Central memory CD4-positive, alpha-beta T cell (primary cell): ENCODE results near the gene MAD1L1.
A peak's percentile ranks its signal among the peaks of the same experiment; 100 is the strongest.

ENCODE experiments used
- DNase-seq: peaks from one replicate; pipeline ENCODE4 v3.0.0; 2022

The MAD1L1 gene

DNA sequence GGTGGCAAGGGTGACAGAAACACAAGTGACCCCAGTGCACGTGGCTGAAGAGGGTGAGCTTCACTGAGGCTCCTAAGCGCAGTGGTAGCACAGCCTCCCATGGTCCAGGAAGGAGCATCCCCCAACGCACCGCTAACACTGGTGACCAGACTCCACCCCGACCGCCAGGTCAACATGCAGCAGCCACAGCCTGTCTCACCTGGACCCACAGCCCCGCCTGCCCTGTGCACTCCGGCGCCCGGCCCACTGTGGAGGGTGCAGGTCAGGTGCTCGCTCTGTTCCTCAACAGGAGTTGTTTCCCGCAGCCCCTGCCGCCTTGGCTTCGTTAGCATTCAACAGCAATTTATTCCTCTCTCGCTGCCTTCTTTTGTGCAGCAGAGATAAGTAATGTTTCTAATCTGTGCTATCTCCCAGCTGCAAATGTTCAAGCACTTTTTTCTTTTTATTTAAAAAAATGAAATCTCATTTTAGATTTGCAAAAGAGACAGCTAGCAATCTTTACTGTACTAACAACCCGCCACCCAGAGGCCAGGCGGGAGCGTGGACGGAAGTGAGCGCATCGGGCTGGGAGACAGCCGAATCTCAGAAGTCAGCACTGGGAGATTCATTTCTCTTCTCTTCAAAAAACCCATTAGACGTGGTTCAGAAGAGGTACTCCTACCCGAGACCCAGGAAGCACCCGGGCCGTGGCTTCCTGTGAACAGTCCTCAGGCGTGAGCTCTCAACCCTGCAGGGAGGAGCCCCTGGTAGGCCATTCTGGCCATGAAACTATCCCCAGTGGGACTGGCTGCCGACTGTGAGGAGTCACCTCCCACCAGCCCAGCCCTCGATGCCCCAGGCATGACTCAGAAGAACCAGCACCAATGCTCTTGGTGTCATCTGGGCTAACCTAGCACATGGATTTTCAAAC is 133.4 kb downstream of the MAD1L1 start:
- peak; percentile 8 for DNase-seq

DNA sequence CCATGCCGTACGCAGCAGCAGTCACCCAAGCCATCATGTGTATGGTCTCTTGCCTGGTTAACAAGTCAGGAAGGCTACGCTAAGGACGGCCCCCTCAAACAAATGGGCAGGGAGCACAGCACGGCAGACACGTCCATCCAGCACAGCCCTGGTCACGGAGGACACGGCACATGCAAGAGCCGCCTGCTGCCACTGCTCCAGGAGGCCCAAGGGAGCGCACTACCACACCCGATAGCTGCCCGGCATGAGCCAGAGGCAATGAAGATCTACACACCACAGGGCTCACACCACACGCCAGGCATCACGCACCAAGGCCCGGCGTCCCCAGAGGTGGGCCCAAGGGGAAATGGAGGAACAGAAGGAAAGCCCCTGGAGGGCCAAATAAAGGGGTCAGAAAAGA is 134.2 kb downstream of the MAD1L1 start:
- DNase-seq = no peak

DNA sequence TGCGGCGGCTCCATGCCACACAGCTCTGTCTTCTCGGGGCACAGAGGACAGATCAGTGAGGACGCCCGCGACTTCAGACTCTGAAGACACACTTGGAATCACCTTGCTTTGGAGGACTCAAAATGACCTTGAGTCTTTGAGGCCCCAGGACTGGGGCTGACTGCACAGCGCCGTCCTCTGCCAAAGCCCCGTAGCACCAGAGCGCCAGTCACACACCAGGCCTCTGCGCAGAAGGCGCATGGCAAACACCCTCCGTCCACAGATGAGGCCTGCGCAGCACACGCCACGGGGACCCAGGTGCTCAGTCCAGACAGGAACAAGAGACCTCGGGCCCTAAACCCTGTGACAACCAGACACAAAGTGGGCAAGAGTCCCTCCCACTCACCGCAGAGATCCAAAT is 134.7 kb downstream of the MAD1L1 start:
- no peak for DNase-seq

DNA sequence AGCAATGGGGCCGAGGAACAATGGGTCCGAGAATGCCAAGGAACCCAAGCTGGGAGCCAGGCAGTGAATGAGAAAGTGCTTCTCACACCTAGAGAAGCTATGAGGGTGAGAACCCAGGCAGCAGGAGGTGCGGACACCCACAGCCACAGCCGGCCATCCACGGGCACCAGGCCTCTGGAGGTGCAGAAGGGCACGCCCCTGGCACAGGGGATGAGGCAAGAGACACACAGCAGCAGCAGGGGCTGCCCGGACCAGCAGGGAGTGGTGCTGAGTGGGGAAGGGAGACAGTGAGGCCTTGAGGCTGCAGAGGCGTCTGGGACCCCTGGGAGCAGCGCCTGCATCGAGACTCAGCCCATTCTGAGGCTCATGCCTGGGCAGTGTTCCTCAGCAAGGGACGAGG is 135.3 kb downstream of the MAD1L1 start:
- DNase-seq = no peak

DNA sequence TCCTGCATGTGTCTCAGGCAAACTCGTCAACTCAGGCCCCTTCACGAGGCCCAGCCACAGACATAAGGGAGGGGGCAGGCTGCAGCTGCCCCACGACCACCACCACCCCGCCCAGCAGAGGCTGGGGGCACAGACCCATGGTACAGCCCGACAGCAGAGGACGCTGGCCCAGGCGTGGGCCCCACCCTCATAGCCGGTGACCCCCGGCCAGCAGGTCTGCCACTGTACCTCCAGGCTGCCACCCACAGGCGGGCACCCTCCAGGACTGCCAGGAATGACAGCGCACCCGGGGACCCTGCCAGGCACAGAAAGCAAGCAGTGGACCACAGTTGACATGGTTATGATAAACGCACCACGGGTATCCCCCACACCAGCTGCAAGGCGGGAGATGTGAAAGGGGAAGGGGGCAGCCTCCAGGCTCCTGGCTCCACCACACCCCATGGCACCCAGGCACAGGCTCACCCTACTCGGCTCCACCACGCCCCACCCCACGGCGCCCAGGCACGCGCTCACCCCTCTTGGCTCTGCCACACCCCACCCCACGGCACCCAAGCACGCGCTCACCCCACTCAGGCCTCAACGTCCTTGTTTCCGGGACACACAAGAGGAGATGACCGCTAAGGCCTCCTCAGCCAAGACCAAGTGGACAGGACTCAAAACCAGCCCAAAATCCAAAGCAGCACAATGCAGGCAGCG is 135.9 kb downstream of the MAD1L1 start:
- DNase-seq = no peak

DNA sequence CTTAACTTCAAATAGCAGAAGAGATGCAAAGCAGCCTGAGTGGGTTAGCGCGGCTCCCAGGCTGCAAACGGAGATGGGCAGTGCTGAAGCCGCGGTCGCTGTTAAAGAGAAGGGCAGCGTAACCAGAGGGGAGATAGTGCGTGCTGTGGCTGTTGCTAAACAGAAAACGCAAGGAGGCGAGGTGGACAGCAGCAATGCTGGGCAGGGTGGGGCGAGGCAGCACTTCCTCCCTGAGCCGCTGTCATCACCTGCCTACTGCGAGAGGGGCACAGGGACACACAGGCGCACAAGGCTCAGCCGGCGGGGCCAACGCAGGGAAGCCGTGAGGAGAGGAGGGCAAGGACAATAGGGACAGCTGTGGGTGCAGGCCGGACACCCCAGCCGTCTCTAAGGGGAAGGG is 137.3 kb downstream of the MAD1L1 start:
- no peak for DNase-seq

DNA sequence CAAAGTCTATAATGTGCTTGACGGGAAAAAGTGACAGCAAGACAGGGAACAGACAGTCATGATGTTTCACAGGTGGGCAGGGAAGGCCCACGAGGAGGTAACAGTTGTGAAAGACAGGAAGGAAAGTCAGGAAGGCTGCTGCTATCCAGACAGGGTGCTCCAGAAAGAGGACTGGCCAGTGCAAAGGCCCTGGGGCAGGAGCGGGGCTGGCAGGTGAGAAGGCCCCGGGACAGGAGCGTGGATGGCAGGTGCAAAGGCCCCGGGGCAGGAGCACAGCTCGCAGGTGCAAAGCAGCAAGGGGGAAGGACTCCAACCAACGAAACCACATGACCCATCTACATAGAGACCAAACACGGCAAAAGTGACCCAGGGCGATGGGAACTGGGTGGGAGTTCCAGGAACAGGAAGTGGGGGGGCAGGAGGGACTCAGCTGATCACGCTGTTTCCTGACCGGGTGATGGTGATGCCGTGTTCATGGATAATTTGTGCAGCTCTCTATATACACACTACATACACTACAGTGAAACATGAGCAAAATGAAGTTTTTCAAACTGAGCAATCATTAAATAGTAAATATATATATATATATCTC is 138.2 kb downstream of the MAD1L1 start:
- DNase-seq = no peak

DNA sequence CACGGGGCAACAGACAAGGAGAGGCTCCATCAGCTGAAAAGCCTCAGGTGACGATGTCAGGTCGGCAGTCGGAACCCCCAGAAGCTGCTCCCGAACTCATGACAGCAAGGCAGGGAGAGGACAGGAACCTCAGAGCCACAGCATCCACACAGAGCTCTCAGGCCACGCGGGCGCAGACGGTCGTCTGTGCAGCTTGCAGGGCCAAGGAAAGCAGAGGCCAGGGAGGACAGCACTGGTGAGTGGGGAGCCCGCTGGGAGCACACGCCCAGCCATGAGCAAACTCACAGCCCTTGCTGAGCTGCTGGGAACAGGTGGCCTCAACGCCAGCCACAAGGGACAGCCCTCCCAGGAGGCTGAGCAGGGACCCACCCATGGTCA is 138.9 kb downstream of the MAD1L1 start:
- DNase-seq = no peak

DNA sequence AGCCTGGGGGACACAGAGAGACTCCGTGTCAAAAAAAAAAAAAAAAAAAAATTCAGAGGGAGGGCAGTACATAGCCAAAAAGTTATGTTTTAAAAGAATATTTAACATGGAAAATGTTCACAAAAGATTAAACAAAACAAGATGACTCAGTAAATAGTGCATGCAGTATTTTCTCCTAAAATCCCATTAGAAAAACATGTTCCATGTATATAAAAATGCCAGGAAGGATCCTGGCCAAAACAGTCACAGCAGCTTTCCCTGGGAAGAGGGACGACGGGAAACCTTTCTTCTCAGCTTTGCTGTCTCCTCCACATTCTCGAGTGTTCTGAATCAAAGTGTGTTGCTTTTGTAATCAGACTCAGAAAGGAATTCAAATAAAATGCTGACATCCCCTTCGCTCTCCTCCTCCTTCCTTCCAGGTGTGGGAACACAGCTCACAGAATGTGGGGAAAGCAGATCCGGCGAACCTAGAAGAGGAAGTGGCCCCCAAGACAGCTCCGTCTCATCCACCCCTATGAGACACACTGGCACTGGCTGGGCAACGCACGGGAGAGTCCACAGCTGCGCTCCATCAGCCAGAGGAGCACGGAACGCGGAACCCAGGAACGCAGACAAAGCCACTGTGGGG is 139.4 kb downstream of the MAD1L1 start:
- DNase-seq = no peak

DNA sequence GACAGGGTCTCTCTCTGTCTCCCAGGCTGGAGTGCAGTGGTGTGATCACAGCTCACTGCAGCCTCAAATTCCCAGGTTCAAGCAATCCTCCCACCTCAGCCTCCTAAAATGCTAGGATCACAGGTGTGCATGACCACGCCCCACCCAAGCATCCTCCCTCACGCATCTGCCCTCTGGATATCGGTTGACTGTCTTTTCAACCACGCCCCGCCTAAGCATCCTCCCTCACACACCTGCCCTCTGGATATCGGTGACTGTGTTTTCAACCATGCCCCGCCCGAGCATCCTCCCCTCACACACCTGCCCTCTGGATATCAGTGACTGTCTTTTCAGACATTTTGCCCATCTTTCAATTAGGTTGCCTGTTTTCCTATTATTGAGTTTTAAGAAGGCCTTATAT is 140.5 kb downstream of the MAD1L1 start:
- DNase-seq = no peak

DNA sequence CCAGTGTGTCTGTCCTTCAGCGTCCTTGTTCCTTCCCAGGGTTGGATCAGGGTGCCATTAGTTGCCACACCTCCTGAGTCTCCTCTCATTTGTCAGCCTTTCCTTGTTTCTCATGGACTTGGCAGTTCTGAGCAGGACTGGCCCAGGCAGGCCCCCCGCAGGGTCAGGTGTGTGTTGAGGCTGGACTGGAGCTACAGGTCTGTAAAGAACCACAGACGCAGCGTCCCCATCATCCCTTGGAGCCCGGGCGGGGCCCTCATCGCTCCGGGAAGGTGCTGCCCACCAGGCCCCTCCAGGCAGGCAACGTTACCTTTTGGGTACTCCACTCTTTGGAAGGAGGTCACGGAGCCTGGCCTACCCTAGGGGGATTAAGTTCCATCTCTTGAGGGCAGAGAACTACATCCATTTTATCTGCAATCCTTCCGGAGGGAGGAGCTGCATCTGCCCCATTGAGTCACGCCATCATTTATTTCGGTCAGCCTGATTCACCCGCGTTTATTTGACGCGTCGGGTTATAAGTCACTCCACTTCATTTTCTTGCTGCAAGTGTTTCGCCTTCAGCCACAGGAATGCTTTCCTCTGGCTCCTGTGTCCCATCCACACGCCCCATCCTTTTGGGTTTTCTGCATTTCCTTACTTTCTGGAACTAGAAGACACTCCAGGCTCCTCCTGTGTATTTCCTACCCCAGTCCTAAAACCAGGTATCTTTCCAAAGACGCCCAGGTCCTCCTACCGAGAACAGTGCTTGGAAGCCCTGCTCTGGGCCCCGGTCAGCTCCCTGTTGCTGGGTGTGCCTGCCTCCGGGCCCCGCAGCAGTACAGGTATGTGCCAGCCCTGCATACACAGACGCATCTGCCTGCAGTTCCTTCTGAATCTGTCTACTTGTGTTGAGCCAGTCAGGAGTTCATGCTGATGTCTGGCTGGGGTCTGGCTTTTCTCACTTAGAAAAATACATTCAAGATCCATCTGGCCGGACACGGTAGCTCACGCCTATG is 141.9 kb downstream of the MAD1L1 start:
- no peak for DNase-seq

DNA sequence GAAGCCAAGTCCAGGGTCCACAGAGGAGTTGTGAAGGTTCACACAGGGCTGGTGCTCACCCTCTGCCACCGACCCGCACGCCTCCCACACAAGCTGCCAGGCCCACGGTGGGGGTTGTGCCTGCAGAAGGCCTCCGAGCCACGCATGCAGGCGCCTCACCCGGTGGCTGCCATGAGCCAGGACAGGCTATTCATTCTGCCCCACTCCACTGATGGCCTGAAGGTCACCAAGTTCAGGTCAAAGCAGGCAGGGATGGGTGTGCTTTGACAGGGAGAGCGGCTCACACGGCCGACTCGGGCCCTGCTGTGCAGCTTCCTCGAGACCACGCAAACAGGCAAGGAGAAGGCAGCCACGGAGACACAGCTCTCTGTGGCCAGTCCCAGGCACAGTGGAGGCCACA is 143.9 kb downstream of the MAD1L1 start:
- DNase-seq = no peak

DNA sequence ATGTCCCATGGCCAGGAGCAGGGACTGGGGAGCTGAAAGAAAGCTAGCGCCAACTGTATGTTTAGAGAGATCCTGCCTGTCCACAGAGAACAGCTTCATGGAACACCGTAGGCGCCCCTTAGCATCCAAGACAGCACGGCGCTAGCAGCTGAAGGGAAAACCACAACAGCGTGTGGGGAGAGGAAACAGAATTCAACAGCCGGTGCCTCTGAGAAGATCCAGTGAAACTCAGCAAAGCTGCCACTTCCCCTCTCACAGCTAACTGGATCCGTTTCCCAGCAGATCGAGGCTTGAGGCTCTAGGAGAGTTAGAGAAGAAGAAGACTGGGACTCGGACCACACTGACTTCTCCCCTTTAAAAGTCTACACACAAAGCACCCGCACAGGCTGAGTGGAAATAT is 145.0 kb downstream of the MAD1L1 start:
- DNase-seq = no peak

DNA sequence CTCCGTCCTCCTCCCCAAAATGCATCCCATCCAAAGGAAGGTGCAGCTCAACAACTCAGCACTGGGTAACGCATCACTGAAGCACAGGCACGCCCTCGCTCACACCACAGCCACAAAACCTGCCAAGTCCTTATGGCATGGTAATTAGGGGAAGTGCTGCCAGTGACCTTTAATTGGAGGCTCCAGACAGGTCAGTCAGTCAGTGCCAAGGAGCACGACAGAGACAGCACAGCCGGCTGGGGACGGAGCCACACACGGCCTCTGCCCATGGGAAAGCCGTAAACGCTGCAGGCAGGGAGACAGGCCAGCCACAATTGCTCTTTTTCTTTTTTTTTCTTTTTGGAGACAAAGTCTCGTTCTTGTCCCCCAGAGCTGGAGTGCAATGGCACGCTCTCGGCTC is 146.5 kb downstream of the MAD1L1 start:
- no peak for DNase-seq

DNA sequence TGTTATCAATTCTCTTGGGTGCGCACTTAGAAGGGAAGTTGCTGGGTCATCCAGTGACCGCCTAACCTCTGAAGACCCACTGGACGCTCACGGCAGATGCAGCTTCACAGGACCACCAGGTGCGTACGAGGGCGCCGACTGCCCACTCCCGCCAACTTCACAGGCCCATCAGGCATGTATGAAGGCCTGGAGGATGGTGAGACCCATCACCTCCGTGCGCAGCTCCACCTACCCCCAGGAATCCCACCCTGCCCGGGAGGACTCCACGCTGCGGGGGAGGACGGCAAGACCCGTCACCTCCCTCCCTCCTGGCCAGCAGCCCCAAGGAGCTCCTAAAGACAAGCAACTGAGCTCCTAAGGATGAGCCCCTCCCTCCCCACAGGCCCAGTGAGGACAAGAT is 146.9 kb downstream of the MAD1L1 start:
- no peak for DNase-seq

DNA sequence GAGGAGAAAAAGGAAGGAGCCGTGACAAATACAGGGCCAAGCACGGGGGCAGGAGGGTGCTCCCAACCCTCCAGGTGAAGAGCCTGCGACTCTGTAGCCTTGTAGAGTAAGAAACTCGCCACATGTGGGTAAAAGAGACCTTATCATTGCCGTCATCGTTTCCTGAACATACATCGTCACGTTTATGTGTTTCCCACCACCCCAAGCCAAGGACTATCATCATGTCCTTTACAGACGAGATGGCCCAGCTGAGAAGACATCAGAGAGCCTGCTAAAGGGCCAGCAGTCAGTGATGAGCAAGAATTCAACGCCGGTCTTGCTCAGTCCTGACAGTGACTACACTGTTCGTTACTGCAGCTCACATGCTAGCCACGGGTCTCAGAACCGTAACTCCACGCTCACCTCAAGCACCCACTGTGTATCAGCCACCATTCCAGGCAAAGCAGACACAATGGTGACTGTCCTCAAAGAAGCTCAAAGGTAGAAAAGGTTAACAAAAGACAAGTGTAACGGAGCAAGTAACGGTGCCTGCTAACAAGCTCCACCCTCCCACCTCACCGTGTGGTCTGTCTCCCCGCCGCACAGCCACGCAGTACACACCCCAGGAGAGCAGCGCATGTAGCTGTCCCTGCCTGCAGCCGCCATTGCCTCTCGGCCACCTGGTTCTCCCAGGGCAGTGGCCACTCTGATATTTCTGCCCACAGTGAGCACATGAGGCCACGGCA is 147.8 kb downstream of the MAD1L1 start:
- DNase-seq = no peak

DNA sequence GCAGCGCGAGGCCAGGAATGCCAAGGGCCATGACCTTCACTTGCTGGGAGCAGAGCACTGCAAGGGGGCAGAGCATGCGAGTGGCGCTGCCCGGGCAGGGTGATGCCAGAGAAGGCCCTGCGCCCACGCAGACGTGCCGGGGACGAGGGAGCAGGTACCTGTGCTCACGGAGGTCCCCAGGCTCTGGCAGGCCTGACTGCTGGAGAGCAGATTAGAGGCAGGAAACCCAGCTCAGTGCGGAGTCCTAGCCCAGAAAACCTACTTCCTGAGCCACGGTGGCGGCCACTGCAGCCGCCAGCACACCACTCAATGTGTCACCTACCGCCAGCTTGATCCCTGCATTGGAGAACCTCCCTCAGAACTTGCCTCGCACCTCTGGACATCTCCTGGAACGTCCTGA is 148.4 kb downstream of the MAD1L1 start:
- DNase-seq = no peak

DNA sequence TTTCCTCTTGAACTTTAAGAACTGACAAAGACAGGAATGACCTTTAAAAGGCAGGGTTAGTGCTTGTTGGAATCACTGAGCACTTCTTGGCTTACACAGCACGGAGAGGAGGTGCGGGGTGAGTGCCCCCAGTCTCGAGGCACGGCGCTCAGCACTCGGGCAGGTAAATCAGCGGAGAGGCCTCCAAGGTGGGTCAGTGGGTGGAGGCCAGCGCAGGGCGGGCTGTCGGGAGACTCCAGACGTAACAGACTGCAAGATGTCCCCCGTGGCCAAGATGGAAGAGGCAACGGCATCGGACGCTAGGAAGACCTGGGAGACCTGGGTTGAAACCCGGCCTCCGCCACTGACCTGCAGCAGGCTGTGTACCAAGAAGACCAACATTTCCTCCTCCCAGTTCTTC is 149.4 kb downstream of the MAD1L1 start:
- no peak for DNase-seq

DNA sequence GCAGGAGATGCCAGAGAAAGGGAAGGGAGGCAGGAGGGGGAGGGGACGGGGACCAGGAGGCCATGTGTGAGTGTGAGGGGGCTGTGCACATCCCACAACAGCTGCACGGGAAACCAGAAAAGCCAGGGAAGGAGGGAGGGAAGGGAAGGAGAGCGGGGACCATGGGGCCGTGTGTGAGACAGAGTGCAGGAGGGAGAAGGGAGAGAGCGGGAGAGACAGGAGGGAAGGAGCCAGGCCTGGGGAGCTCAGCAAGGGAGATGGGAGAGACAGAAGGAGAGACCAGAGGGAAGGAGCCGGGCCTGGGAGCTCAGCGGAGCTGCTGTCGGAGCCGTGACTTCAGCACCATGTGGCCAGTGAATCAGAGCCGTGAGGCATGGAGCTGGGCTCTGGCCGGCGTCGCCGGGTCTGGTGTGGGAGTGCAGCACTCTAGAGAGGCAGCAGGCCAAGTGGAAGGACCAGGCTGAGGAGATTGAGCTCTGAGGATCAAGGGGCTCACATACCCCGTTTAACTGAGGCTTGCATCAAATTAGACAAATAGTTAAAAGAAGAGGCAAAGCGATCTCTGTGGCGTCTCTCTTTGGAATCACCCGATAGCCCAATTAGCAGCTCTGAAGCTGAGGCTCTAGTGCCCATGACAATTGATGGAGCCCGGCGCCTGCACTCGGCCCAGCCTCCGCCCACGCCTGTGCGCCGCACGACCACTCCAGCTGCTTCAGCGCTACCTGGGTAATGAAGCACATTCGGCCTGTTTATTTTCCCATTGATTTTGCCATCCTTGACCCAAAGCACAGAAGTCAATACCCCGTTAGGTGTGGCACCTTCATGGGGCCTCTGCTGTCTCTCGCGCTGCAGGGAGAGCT is 150.4 kb downstream of the MAD1L1 start:
- DNase-seq = no peak

DNA sequence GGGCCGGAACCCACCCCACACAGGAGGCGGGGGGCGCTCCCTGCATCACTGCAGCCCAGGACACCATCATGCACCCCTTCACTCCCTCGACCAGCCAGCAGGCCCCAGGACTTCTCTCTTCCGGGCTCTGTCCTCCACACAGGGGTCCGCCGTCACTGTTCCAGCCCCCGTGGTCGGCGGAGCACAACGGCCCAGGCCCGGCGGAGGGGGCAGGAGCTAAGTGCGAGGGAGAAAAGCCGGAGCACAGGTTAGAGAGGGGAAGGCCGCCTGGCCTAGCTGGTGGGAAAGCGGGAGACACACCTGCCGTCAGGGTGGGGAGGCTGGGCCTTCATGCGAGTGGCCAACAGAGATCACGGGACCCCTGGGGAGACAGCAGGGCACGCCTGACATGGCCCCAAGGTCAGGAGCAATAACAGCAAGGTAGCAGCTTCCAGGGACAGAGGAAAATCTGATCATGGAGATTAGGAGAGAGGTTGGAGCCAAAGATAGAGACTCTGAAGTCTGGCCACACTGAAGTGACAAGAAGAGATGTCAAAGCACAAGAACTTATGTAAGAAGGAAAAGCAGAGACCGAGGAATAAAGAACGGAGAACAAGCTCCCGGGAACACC is 151.1 kb downstream of the MAD1L1 start:
- DNase-seq = no peak
